T follicular helper cell (primary cell): ENCODE results near the gene PPM1F.

Source experiments
- DNase-seq: peaks from one replicate; pipeline ENCODE4 v3.0.0-alpha.2; 2020; ENCODE audit warnings: low read depth

Gene PPM1F

GRCh38 chr22:21960200-21961126 lies 7.8 kb upstream of the PPM1F start:
- no peak for DNase-seq

GRCh38 chr22:21959274-21960074 lies 6.8 kb upstream of the PPM1F start:
- no peak for DNase-seq

GRCh38 chr22:21958360-21959273 lies 6.0 kb upstream of the PPM1F start:
- DNase-seq: no peak

GRCh38 chr22:21951931-21952465 lies 650 bp downstream of the PPM1F start:
- no peak for DNase-seq

GRCh38 chr22:21951062-21951461 lies 1.6 kb downstream of the PPM1F start:
- no peak for DNase-seq

- DNase-seq: no peak
Observed at GRCh38 chr22:21949948-21950347, 2.7 kb downstream of the PPM1F start.

GRCh38 chr22:21949569-21949918 lies 3.1 kb downstream of the PPM1F start:
- no peak for DNase-seq

GRCh38 chr22:21948824-21949568 lies 3.7 kb downstream of the PPM1F start:
- DNase-seq: no peak

GRCh38 chr22:21948390-21948789 lies 4.3 kb downstream of the PPM1F start:
- no peak for DNase-seq

- DNase-seq: no peak
Observed at GRCh38 chr22:21947040-21948014, 5.3 kb downstream of the PPM1F start.

- DNase-seq: no peak
Observed at GRCh38 chr22:21946262-21946925, 6.3 kb downstream of the PPM1F start.

GRCh38 chr22:21945453-21946261 lies 7.0 kb downstream of the PPM1F start:
- DNase-seq: no peak

- DNase-seq: no peak
Observed at GRCh38 chr22:21944871-21945270, 7.8 kb downstream of the PPM1F start.

- no peak for DNase-seq
Observed at GRCh38 chr22:21943571-21944448, 8.8 kb downstream of the PPM1F start.

GRCh38 chr22:21942407-21943343 lies 10.0 kb downstream of the PPM1F start:
- no peak for DNase-seq

GRCh38 chr22:21941921-21942320 lies 10.7 kb downstream of the PPM1F start:
- no peak for DNase-seq
